ENCODE results near the gene TRIM4.
"Not testable (repeated sequence)": the region's sequence is repeated elsewhere in the genome, so short reads cannot be mapped to it uniquely, and the experiment has no call there.

Gene TRIM4

GRCh38 chr7:99938296-99938695 lies 19.0 kb upstream of the TRIM4 start:
- Histone ChIP-seq H3K27me3 (ENCODE audit: control insufficient read depth, insufficient read depth, low read length) (no peaks in the 10 kb centered on the region), H3K36me3 (ENCODE audit: control insufficient read depth, insufficient read depth, low read length) (no peaks in the 10 kb centered on the region), H3K4me3 (ENCODE audit: low read depth, low read length) (no peak overlapping the region), H3K4me1 (ENCODE audit: control insufficient read depth, insufficient read depth, low read length) (peaks cover 4% of the 10 kb centered on the region), H3K9ac (ENCODE audit: low read depth, low read length) (no peak overlapping the region), H3K9me3 (ENCODE audit: control insufficient read depth, insufficient read depth, low read length) (peaks cover 8% of the 10 kb centered on the region)

- not testable (repeated sequence) for H3K9ac ChIP-seq (ENCODE audit: low read depth, low read length); H3K4me1 ChIP-seq (ENCODE audit: control insufficient read depth, insufficient read depth, low read length); H3K36me3 ChIP-seq (ENCODE audit: control insufficient read depth, insufficient read depth, low read length); H3K9me3 ChIP-seq (ENCODE audit: control insufficient read depth, insufficient read depth, low read length); H3K4me3 ChIP-seq (ENCODE audit: low read depth, low read length); H3K27me3 ChIP-seq (ENCODE audit: control insufficient read depth, insufficient read depth, low read length)
Observed at GRCh38 chr7:99935009-99935408, 15.7 kb upstream of the TRIM4 start.

- Histone ChIP-seq H3K9ac (ENCODE audit: low read depth, low read length) (no peak overlapping the region), H3K4me3 (ENCODE audit: low read depth, low read length) (no peak overlapping the region), H3K27me3 (ENCODE audit: control insufficient read depth, insufficient read depth, low read length) (peaks cover 2% of the 10 kb centered on the region), H3K9me3 (ENCODE audit: control insufficient read depth, insufficient read depth, low read length) (no peaks in the 10 kb centered on the region), H3K4me1 (ENCODE audit: control insufficient read depth, insufficient read depth, low read length) (peaks cover 3% of the 10 kb centered on the region), H3K36me3 (ENCODE audit: control insufficient read depth, insufficient read depth, low read length) (no peaks in the 10 kb centered on the region)
Observed at GRCh38 chr7:99930376-99930775, 11.0 kb upstream of the TRIM4 start.

GRCh38 chr7:99929730-99930053 lies 10.4 kb upstream of the TRIM4 start:
- H3K9ac ChIP-seq (ENCODE audit: low read depth, low read length): peak overlapping the region; percentile 37
- H3K9me3 ChIP-seq (ENCODE audit: control insufficient read depth, insufficient read depth, low read length): no peaks in the 10 kb centered on the region
- H3K4me1 ChIP-seq (ENCODE audit: control insufficient read depth, insufficient read depth, low read length): peaks cover 3% of the 10 kb centered on the region
- H3K27me3 ChIP-seq (ENCODE audit: control insufficient read depth, insufficient read depth, low read length): peaks cover 2% of the 10 kb centered on the region
- no peaks in the 10 kb centered on the region for H3K36me3 ChIP-seq (ENCODE audit: control insufficient read depth, insufficient read depth, low read length)
- peak overlapping the region; percentile 56 for H3K4me3 ChIP-seq (ENCODE audit: low read depth, low read length)

GRCh38 chr7:99928994-99929729 lies 9.8 kb upstream of the TRIM4 start, which contains the start of gene GJC3:
TSS of gene GJC3 (minus strand) at chr7:99929620. CDS start at chr7:99929620, 0 bp downstream.
- H3K36me3 ChIP-seq (ENCODE audit: control insufficient read depth, insufficient read depth, low read length): no peaks in the 10 kb centered on the region
- peaks cover 3% of the 10 kb centered on the region for H3K4me1 ChIP-seq (ENCODE audit: control insufficient read depth, insufficient read depth, low read length)
- peak within 1 kb of the TSS; percentile 37 for H3K9ac ChIP-seq (ENCODE audit: low read depth, low read length)
- H3K27me3 ChIP-seq (ENCODE audit: control insufficient read depth, insufficient read depth, low read length): peaks cover 2% of the 10 kb centered on the region
- H3K4me3 ChIP-seq (ENCODE audit: low read depth, low read length): peak within 1 kb of the TSS; percentile 56
- H3K9me3 ChIP-seq (ENCODE audit: control insufficient read depth, insufficient read depth, low read length): no peaks in the 10 kb centered on the region

GRCh38 chr7:99928188-99928587 lies 8.9 kb upstream of the TRIM4 start:
- no peaks in the 10 kb centered on the region for H3K36me3 ChIP-seq (ENCODE audit: control insufficient read depth, insufficient read depth, low read length)
- H3K4me3 ChIP-seq (ENCODE audit: low read depth, low read length): no peak overlapping the region
- H3K27me3 ChIP-seq (ENCODE audit: control insufficient read depth, insufficient read depth, low read length): peaks cover 2% of the 10 kb centered on the region
- H3K9ac ChIP-seq (ENCODE audit: low read depth, low read length): no peak overlapping the region
- H3K4me1 ChIP-seq (ENCODE audit: control insufficient read depth, insufficient read depth, low read length): peaks cover 3% of the 10 kb centered on the region
- no peaks in the 10 kb centered on the region for H3K9me3 ChIP-seq (ENCODE audit: control insufficient read depth, insufficient read depth, low read length)

GRCh38 chr7:99927536-99927935 lies 8.2 kb upstream of the TRIM4 start:
- Histone ChIP-seq H3K36me3 (ENCODE audit: control insufficient read depth, insufficient read depth, low read length) (no peaks in the 10 kb centered on the region), H3K9ac (ENCODE audit: low read depth, low read length) (no peak overlapping the region), H3K9me3 (ENCODE audit: control insufficient read depth, insufficient read depth, low read length) (no peaks in the 10 kb centered on the region), H3K4me1 (ENCODE audit: control insufficient read depth, insufficient read depth, low read length) (peaks cover 3% of the 10 kb centered on the region), H3K4me3 (ENCODE audit: low read depth, low read length) (no peak overlapping the region), H3K27me3 (ENCODE audit: control insufficient read depth, insufficient read depth, low read length) (peaks cover 2% of the 10 kb centered on the region)

GRCh38 chr7:99926321-99926720 lies 7.0 kb upstream of the TRIM4 start:
- no peak overlapping the region for H3K4me3 ChIP-seq (ENCODE audit: low read depth, low read length)
- no peak overlapping the region for H3K9ac ChIP-seq (ENCODE audit: low read depth, low read length)
- H3K4me1 ChIP-seq (ENCODE audit: control insufficient read depth, insufficient read depth, low read length): peaks cover 3% of the 10 kb centered on the region
- H3K36me3 ChIP-seq (ENCODE audit: control insufficient read depth, insufficient read depth, low read length): no peaks in the 10 kb centered on the region
- H3K9me3 ChIP-seq (ENCODE audit: control insufficient read depth, insufficient read depth, low read length): no peaks in the 10 kb centered on the region
- H3K27me3 ChIP-seq (ENCODE audit: control insufficient read depth, insufficient read depth, low read length): peaks cover 2% of the 10 kb centered on the region

- Histone ChIP-seq H3K9ac (ENCODE audit: low read depth, low read length) (no peak overlapping the region), H3K36me3 (ENCODE audit: control insufficient read depth, insufficient read depth, low read length) (no peaks in the 10 kb centered on the region), H3K9me3 (ENCODE audit: control insufficient read depth, insufficient read depth, low read length) (no peaks in the 10 kb centered on the region), H3K4me1 (ENCODE audit: control insufficient read depth, insufficient read depth, low read length) (no peaks in the 10 kb centered on the region), H3K27me3 (ENCODE audit: control insufficient read depth, insufficient read depth, low read length) (peaks cover 1% of the 10 kb centered on the region), H3K4me3 (ENCODE audit: low read depth, low read length) (no peak overlapping the region)
Observed at GRCh38 chr7:99923200-99923599, 3.9 kb upstream of the TRIM4 start.

- H3K4me3 ChIP-seq (ENCODE audit: low read depth, low read length): peak overlapping the region; percentile 50
- no peak overlapping the region for H3K9ac ChIP-seq (ENCODE audit: low read depth, low read length)
- no peaks in the 10 kb centered on the region for H3K4me1 ChIP-seq (ENCODE audit: control insufficient read depth, insufficient read depth, low read length)
- H3K9me3 ChIP-seq (ENCODE audit: control insufficient read depth, insufficient read depth, low read length): no peaks in the 10 kb centered on the region
- no peaks in the 10 kb centered on the region for H3K36me3 ChIP-seq (ENCODE audit: control insufficient read depth, insufficient read depth, low read length)
- no peaks in the 10 kb centered on the region for H3K27me3 ChIP-seq (ENCODE audit: control insufficient read depth, insufficient read depth, low read length)
Observed at GRCh38 chr7:99920149-99920548, 819 bp upstream of the TRIM4 start.

GRCh38 chr7:99919814-99920112 lies 433 bp upstream of the TRIM4 start:
- no peaks in the 10 kb centered on the region for H3K4me1 ChIP-seq (ENCODE audit: control insufficient read depth, insufficient read depth, low read length)
- H3K9me3 ChIP-seq (ENCODE audit: control insufficient read depth, insufficient read depth, low read length): no peaks in the 10 kb centered on the region
- peak overlapping the region; percentile 50 for H3K4me3 ChIP-seq (ENCODE audit: low read depth, low read length)
- no peaks in the 10 kb centered on the region for H3K27me3 ChIP-seq (ENCODE audit: control insufficient read depth, insufficient read depth, low read length)
- no peak overlapping the region for H3K9ac ChIP-seq (ENCODE audit: low read depth, low read length)
- no peaks in the 10 kb centered on the region for H3K36me3 ChIP-seq (ENCODE audit: control insufficient read depth, insufficient read depth, low read length)

- H3K9ac ChIP-seq (ENCODE audit: low read depth, low read length): no peak overlapping the region
- H3K4me1 ChIP-seq (ENCODE audit: control insufficient read depth, insufficient read depth, low read length): no peaks in the 10 kb centered on the region
- no peaks in the 10 kb centered on the region for H3K9me3 ChIP-seq (ENCODE audit: control insufficient read depth, insufficient read depth, low read length)
- H3K4me3 ChIP-seq (ENCODE audit: low read depth, low read length): no peak overlapping the region
- H3K36me3 ChIP-seq (ENCODE audit: control insufficient read depth, insufficient read depth, low read length): no peaks in the 10 kb centered on the region
- no peaks in the 10 kb centered on the region for H3K27me3 ChIP-seq (ENCODE audit: control insufficient read depth, insufficient read depth, low read length)
Observed at GRCh38 chr7:99910976-99911375, 8.4 kb downstream of the TRIM4 start.
